HCT116 (cell line): ENCODE data around the gene RBMXL2. TPM values are rescaled to one million over a fixed set of nuclear protein-coding genes. Genes with fewer than 3 reads are reported as not detected.

Experiments
- ATAC-seq: fragments of 200-7000 bp; cut with Tn5 transposase; 2 replicates; pipeline ENCODE4 v1.9.1; 2020; ENCODE audit warnings: mild to moderate bottlenecking, moderate library complexity
- BruUV-seq: library from RNA; stranded (reverse); fragments of 400-500 nt; replicated peaks from 2 replicates; lab custom pipeline; 2021; lab: Mats Ljungman, UMichigan
- CTCF ChIA-PET: fragments of 300-600 bp; sonication (Branson Sonifier 250); formaldehyde crosslinking; loops from one replicate; lab custom pipeline; 2021; ENCODE audit warnings: antibody characterized with exemption; lab: Charles Lee
- POLR2A ChIA-PET: fragments of 300-600, 350-600 bp; sonication (Branson Sonifier 250); formaldehyde crosslinking; loops from one replicate; lab custom pipeline; 2021; ENCODE audit warnings: antibody characterized with exemption; lab: Charles Lee
- RAD21 ChIA-PET, 2 experiments: fragments of 300-600 bp; sonication (Branson Sonifier 250); formaldehyde crosslinking; loops; one replicate each; lab custom pipeline; 2023; ENCODE audit warnings: low total read pairs in 2 of 2; ENCODE audit not compliant: uncharacterized antibody in 2 of 2, unreplicated experiment in 2 of 2, low non-redundant PET in 1 of 2; lab: Charles Lee
- DNase-seq: peaks from one replicate; pipeline ENCODE4 v3.0.0-alpha.2; 2010; ENCODE audit warnings: low read depth, low spot score
- H2AFZ ChIP-seq: fragments of 200-600 bp; shearing (Covaris generic), sonication (generic); 2 replicates; pipeline ENCODE4 v1.6.1; 2017; ENCODE audit warnings: low read depth, mixed run types, mixed read lengths, antibody characterized with exemption, low read length; ENCODE audit not compliant: poor library complexity, severe bottlenecking
- H3K27ac ChIP-seq: 2 replicates; pipeline ENCODE4 v1.5.1; 2012; ENCODE audit warnings: low read depth, low read length
- H3K27me3 ChIP-seq: fragments of 200-600 bp; sonication (generic); 2 replicates; pipeline ENCODE4 v1.6.1; 2016; ENCODE audit warnings: mixed run types, low read length, mixed read lengths; ENCODE audit not compliant: insufficient read depth
- H3K36me3 ChIP-seq, 2 experiments: fragments of 200-500 bp in 1 of 2; fragments of 200-600 bp in 1 of 2; sonication (Bioruptor generic) in 1 of 2; sonication (generic) in 1 of 2; 2 replicates each; pipeline versions ENCODE4 v1.5.1 to v1.6.1; 2014 to 2016; ENCODE audit warnings: low read length in 2 of 2, inconsistent platforms in 1 of 2, mixed read lengths in 1 of 2, mixed run types in 1 of 2; ENCODE audit not compliant: insufficient read depth in 2 of 2, control insufficient read depth in 1 of 2
- H3K4me1 ChIP-seq, 2 experiments: fragments of 200-600 bp in 1 of 2; sonication (generic) in 1 of 2; 2 replicates each; pipeline versions ENCODE4 v1.5.1 to v1.6.1; 2012 to 2017; ENCODE audit warnings: low read length in 2 of 2, inconsistent platforms in 1 of 2, mild to moderate bottlenecking in 1 of 2, mixed read lengths in 1 of 2, mixed run types in 1 of 2, moderate library complexity in 1 of 2; ENCODE audit not compliant: insufficient read depth in 2 of 2, control insufficient read depth in 1 of 2
- H3K4me2 ChIP-seq: fragments of 200-600 bp; sonication (generic); 2 replicates; pipeline ENCODE4 v1.6.1; 2017; ENCODE audit warnings: mixed run types, low read length, mixed read lengths
- H3K4me3 ChIP-seq, 2 experiments: fragments of 200-600 bp in 1 of 2; sonication (generic) in 1 of 2; replicated peaks in 1 of 2; 2 replicates each; pipeline ENCODE4 v1.5.1; 2011 to 2016; ENCODE audit warnings: low read length in 2 of 2, control low read depth in 1 of 2, low read depth in 1 of 2, mild to moderate bottlenecking in 1 of 2, mixed read lengths in 1 of 2, mixed run types in 1 of 2
- H3K79me2 ChIP-seq: fragments of 200-600 bp; sonication (generic); 2 replicates; pipeline ENCODE4 v1.6.1; 2017; ENCODE audit warnings: mild to moderate bottlenecking, mixed run types, low read length, moderate library complexity, mixed read lengths; ENCODE audit not compliant: insufficient read depth
- H3K9ac ChIP-seq: fragments of 200-600 bp; sonication (generic); 2 replicates; pipeline ENCODE4 v1.6.1; 2016; ENCODE audit warnings: low read length, mixed read lengths
- H3K9me2 ChIP-seq: fragments of 200-600 bp; sonication (generic), shearing (Covaris generic); 2 replicates; pipeline ENCODE4 v1.6.1; 2017; ENCODE audit warnings: mixed run types, mild to moderate bottlenecking, moderate library complexity; ENCODE audit not compliant: insufficient read depth
- H3K9me3 ChIP-seq, 2 experiments: fragments of 200-500 bp in 1 of 2; fragments of 200-600 bp in 1 of 2; sonication (Bioruptor generic) in 1 of 2; sonication (generic) in 1 of 2; 2 replicates each; pipeline ENCODE4 v1.6.1; 2014 to 2017; ENCODE audit warnings: low read length in 2 of 2, mixed read lengths in 2 of 2, inconsistent platforms in 1 of 2, low read depth in 1 of 2, mild to moderate bottlenecking in 1 of 2, mixed run types in 1 of 2, moderate library complexity in 1 of 2; ENCODE audit not compliant: control insufficient read depth in 1 of 2, insufficient read depth in 1 of 2
- H4K20me1 ChIP-seq: fragments of 200-600 bp; sonication (generic), shearing (Covaris generic); 2 replicates; pipeline ENCODE4 v1.6.1; 2017; ENCODE audit warnings: mixed run types, mild to moderate bottlenecking, moderate library complexity; ENCODE audit not compliant: insufficient read depth
- CBX3 ChIP-seq: IDR thresholded peaks from 2 replicates; pipeline ENCODE4 v1.6.1; 2012; ENCODE audit warnings: low read depth
- CEBPB ChIP-seq: IDR thresholded peaks from 2 replicates; pipeline ENCODE4 v1.6.1; 2012; ENCODE audit warnings: low read depth
- CTCF ChIP-seq, 3 experiments: fragments of 200-600 bp in 1 of 3; sonication (generic) in 1 of 3; IDR thresholded peaks in 2 of 3; conservative IDR thresholded peaks in 1 of 3; 2 replicates each; pipeline ENCODE4 v1.5.1; 2012 to 2017; ENCODE audit warnings: low read depth in 2 of 3, low read length in 2 of 3, antibody characterized with exemption in 1 of 3, borderline replicate concordance in 1 of 3, control low read depth in 1 of 3, mild to moderate bottlenecking in 1 of 3, mixed read lengths in 1 of 3, mixed run types in 1 of 3, moderate library complexity in 1 of 3; ENCODE audit not compliant: insufficient read depth in 1 of 3
- EGR1 ChIP-seq: IDR thresholded peaks from 2 replicates; pipeline ENCODE4 v1.6.1; 2012; ENCODE audit warnings: low read depth
- ELF1 ChIP-seq: IDR thresholded peaks from 2 replicates; pipeline ENCODE4 v1.6.1; 2012; ENCODE audit warnings: low read depth, borderline replicate concordance
- EZH2phosphoT487 ChIP-seq: fragments of 200-600 bp; IDR thresholded peaks from 2 replicates; pipeline ENCODE4 v1.6.1; 2018; ENCODE audit warnings: antibody characterized with exemption, borderline replicate concordance
- JUND ChIP-seq: IDR thresholded peaks from 2 replicates; pipeline ENCODE4 v1.6.1; 2012
- POLR2A ChIP-seq: IDR thresholded peaks from 2 replicates; pipeline ENCODE4 v1.7.0; 2011; ENCODE audit warnings: borderline replicate concordance; ENCODE audit not compliant: insufficient read depth, insufficient read length; ENCODE audit errors: extremely low read depth
- POLR2AphosphoS5 ChIP-seq: IDR thresholded peaks from 2 replicates; pipeline ENCODE4 v1.6.1; 2011; ENCODE audit warnings: mild to moderate bottlenecking, low read depth, low read length, moderate library complexity
- RAD21 ChIP-seq: IDR thresholded peaks from 2 replicates; pipeline ENCODE4 v1.6.1; 2012; ENCODE audit warnings: low read depth, mild to moderate bottlenecking
- REST ChIP-seq: IDR thresholded peaks from 2 replicates; pipeline ENCODE4 v1.6.1; 2012; ENCODE audit warnings: low read depth
- SP1 ChIP-seq: IDR thresholded peaks from 2 replicates; pipeline ENCODE4 v1.6.1; 2012; ENCODE audit warnings: low read depth
- SRF ChIP-seq: IDR thresholded peaks from 2 replicates; pipeline ENCODE4 v1.6.1; 2012; ENCODE audit warnings: low read depth
- TCF7L2 ChIP-seq: IDR thresholded peaks from 2 replicates; pipeline ENCODE4 v1.7.0; 2011; ENCODE audit warnings: borderline replicate concordance, inconsistent platforms; ENCODE audit not compliant: insufficient read depth, insufficient read length; ENCODE audit errors: extremely low read depth
- YY1 ChIP-seq: IDR thresholded peaks from 2 replicates; pipeline ENCODE4 v1.6.1; 2011; ENCODE audit warnings: low read length, low read depth, moderate library complexity, mild to moderate bottlenecking; ENCODE audit not compliant: insufficient replicate concordance; ENCODE audit errors: extremely low read depth
- ZBTB33 ChIP-seq: IDR thresholded peaks from 2 replicates; pipeline ENCODE4 v1.6.1; 2011; ENCODE audit warnings: mild to moderate bottlenecking, low read length, moderate library complexity; ENCODE audit not compliant: insufficient replicate concordance; ENCODE audit errors: extremely low read depth
- ZFX ChIP-seq: fragments of 450-650 bp; IDR thresholded peaks from 2 replicates; pipeline ENCODE4 v1.6.1; 2017
- intact Hi-C: fragments of 100-400 bp; cut with micrococcal nuclease; formaldehyde crosslinking; loops from 2 replicates; pipeline ENCODE4 v1.10.0; 2022
- total RNA-seq: library from RNA; stranded (reverse); gene quantifications from one replicate; pipeline ENCODE4 v1.2.1, GENCODE V29; 2021; ENCODE audit not compliant: unreplicated experiment

Gene RBMXL2
- total RNA-seq, 1 experiment from 2014 or later: 0.12 TPM

GRCh38 chr11:7072401-7073028 lies 16.3 kb upstream of the RBMXL2 start:
- Histone ChIP-seq H3K9me3 (no peaks in the 10 kb centered on the region), H3K36me3 (no peaks in the 10 kb centered on the region), H3K27ac (no peak overlapping the region), H4K20me1 (no peaks in the 10 kb centered on the region), H3K27me3 (no peaks in the 10 kb centered on the region), H3K9me2 (no peaks in the 10 kb centered on the region), H3K4me3 (no peak overlapping the region), H3K4me1 (no peaks in the 10 kb centered on the region), H3K4me2 (no peak overlapping the region), H3K9ac (no peak overlapping the region), H3K79me2 (no peaks in the 10 kb centered on the region), H2AFZ (no peak overlapping the region)
- no peak for ATAC-seq
- DNase-seq: no peak
- BruUV-seq: no TSS peak
- CTCF ChIA-PET: no interaction called here
- TF ChIP-seq ZBTB33: no peak
- no peak for TF ChIP-seq CTCF (IDR thresholded peaks at IDR 0.05 in 2 of 3, conservative IDR thresholded peaks at IDR 0.05 in 1 of 3; ENCODE audit: borderline replicate concordance in 1 of 3, insufficient read depth in 1 of 3, low read depth in 2 of 3, low read length in 2 of 3)
- TF ChIP-seq REST: no peak
- no peak for TF ChIP-seq CEBPB
- no peak for TF ChIP-seq TCF7L2
- TF ChIP-seq EZH2phosphoT487: no peak
- TF ChIP-seq SP1: no peak
- no peak for TF ChIP-seq YY1
- no peak for TF ChIP-seq POLR2AphosphoS5
- no peak for TF ChIP-seq EGR1
- TF ChIP-seq POLR2A: no peak
- no peak for TF ChIP-seq CBX3
- no peak for TF ChIP-seq SRF
- TF ChIP-seq ZFX: no peak
- no peak for TF ChIP-seq RAD21
- no peak for TF ChIP-seq JUND
- no peak for TF ChIP-seq ELF1
- intact Hi-C loops: no loop called here
- RAD21 ChIA-PET: no interaction called here
- POLR2A ChIA-PET: no interaction called here
